ENCODE results near the gene OR1M1.
A peak's percentile ranks its signal among the peaks of the same experiment; 100 is the strongest.
"Not testable (repeated sequence)": the region's sequence is repeated elsewhere in the genome, so short reads cannot be mapped to it uniquely, and the experiment has no call there.

Gene OR1M1, protein sequence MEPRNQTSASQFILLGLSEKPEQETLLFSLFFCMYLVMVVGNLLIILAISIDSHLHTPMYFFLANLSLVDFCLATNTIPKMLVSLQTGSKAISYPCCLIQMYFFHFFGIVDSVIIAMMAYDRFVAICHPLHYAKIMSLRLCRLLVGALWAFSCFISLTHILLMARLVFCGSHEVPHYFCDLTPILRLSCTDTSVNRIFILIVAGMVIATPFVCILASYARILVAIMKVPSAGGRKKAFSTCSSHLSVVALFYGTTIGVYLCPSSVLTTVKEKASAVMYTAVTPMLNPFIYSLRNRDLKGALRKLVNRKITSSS

DNA sequence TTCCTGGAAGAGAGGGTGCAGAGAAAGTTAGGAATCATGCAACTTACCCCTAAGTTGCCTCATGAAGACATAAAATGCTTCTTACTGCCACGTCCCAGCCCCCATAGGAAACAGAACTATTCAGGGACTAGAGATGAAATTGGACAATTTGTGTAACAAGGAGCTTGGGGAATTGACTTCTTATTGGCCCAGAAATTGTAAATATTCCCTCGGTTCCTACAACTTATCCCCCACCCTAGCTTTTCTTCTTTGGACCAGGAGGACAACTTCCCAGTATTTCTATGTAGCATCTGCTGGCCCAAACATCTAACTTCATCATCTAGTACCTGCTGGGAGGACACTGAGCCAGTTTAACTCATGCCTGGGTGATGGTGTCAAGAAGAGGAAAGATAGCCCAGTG, at the start of gene OR1M1:
TSS of gene OR1M1 (plus strand) at position 301 of the 400 bp plus-strand sequence. CDS start 6,184 bp downstream, outside the sequence.
- DNase-seq: no peak

DNA sequence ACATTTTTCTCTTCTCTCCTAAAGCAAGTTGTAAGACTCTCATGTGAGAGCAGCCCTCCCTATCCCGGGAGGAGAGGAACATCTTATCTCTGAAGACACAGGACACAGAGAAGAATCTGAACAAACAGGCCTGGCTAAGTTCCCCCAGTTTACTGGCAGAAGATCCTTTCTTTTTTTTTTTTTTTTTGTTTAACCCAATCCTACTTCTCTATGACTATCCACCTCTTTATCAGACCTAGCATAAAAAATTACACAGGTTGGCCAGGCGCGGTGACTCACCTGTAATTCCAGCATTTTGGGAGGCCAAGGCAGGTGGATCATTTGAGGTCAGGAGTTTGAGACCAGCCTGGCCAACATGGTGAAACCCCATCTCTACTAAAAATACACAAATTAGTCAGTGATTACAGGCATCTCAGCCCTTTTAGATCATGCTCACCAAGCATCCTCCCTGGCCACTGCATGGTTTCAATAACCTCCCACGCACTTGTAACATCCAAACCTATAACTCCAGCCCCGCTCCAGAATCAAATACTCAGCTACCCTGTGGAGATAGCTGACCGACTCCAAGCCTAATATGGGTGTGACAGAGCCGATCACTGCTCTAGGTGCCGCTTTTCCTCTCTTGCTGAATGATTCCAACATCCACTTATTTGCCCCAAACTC, 49.3 kb upstream of the OR1M1 start:
- no peak for DNase-seq

DNA sequence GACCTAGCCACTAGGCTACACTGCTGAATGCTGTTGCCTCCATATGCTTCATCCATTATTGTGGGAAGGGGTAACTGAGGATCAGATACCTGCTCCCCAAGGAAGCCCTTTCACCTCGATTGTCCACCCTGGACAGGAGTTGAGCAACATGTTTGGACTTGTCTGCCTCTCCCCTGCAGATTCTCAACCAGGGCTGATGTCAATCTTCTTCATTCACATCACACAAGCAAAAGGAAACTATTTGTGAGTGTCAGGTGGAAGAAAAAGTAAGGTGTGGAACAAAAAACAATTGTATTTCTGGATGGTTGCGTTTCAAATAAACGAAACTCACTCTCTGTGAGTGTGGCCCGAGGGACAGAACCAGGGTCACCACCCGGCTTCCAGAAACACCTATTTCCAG, 47.1 kb upstream of the OR1M1 start:
- no peak for DNase-seq

DNA sequence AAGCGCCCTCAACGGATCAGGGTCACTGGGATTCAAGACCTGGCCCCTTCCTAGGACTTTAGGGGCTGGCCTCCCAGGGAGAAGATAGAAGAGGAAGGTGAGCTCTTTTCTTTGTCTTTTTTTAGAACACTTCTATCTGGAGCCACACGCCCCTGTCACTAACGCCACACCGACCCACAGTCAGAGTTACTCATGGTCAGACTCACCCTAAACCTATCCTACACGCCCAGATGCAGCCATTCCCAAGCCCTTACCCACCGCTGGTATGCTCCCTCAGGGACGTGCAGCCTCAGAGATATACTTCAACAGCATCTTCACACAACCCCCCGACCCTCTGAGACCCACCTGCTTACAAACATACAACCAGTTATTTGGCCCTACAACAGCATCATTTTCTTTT, 46.7 kb upstream of the OR1M1 start:
- no peak for DNase-seq

DNA sequence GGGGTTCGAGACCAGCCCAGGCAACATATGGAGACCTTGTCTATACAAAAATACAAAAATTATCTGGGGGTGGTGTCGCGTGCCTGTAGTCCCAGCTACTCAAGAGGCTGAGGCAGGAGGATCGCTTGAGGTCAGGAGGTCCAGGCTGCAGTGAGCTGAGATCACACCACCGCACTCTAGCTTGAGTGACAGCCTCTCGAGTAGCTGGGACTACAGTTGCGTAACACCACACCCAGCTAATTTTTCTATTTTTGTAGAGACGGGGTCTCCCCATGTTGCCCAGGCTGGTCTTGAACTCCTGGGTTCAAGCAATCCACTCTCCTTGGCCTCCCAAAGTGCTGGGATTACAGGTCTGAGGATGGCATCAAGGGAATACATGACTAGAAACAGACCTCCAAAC, 45.8 kb upstream of the OR1M1 start:
- DNase-seq: no peak

DNA sequence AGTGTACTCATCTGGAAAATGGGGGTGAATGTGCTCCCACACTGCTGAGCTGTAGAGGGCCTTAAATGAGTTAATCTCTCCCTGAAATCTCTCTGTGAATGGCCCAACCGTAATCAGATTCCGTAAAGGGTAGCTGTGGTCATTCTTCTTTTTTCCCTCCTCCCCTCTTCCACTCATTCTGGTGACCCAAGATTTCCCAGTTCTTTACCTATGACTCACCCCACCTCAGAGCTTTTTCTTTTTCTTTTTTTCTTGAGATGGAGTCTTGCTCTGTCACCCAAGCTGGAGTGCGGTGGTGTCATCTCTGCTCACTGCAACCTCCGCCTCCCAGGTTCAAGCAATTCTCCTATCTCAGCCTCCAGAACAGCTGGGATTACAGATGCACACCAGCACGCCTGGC, 43.3 kb upstream of the OR1M1 start:
- no peak for DNase-seq

DNA sequence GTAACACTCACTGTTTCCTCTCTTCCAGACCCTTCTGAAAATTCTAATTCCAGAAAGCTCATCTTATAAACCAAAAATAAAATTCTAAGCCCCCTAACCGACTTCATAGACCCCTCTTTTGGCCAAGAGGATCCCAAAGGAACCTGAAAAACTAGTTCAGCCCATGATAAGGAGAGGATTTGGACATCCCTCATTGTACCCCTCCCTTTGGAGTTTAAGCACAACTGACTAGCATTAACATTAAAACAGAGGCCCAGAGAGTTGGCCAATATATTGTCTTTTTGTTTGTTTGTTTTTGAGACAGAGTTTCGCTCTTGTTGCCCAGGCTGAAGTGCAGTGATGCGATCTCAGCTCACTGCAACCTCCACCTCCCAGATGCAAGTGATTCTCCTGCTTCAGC, 42.4 kb upstream of the OR1M1 start:
- DNase-seq: no peak

DNA sequence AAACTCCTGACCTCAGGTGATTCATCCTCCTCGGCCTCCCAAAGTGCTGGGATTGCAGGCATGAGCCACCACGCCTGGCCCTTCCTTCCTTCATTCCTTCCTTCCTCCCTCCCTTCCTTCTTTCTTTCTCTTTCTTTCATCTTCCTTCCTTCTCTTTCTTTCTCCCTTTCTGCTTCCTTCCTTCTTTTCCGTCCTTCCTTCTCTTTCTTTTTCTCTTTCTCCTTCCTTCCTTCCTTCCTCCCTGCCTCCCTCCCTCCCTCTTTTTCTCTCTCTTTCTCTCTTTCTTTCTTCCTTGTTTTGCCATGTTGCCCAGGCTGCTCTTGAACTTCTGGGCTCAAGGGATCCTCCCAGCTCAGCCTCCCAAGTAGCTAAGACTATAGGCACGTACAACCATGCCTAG, 40.2 kb upstream of the OR1M1 start:
- no peak for DNase-seq

DNA sequence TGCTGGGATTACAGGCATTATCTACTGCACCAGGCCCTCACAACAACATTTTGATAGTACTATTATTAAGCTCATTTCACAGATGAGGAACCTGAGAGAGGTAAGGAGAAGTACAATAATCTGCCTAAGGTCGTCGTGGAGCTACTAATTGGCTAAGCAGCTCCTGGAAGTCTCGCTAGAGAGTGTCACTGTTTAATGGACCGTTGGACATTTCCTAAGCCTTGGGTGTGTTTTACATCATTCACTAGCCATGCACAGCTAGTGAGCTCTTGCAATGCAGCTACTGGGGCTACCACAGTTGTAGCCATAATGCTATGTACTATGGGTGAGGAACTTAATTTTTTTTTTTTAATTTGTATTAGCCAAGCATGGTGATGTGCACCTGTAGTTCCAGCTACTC, 34.0 kb upstream of the OR1M1 start:
- DNase-seq: no peak

DNA sequence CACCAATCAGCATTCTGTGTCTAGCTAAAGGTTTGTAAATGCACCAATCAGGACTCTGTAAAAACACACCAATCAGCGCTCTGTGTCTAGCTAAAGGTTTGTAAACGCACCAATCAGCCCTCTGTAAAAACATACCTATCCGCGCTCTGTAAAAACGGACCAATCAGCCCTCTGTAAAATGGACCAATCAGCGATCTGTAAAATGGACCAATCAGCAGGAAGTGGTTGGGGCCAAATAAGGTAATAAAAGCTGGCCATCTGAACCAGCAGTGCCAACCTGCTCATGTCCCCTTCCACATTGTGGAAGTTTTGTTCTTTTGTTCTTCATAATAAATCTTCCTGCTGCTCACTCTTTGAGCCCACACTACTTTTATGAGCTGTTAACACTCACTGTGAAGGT, 33.2 kb upstream of the OR1M1 start:
- not testable (repeated sequence) for DNase-seq

DNA sequence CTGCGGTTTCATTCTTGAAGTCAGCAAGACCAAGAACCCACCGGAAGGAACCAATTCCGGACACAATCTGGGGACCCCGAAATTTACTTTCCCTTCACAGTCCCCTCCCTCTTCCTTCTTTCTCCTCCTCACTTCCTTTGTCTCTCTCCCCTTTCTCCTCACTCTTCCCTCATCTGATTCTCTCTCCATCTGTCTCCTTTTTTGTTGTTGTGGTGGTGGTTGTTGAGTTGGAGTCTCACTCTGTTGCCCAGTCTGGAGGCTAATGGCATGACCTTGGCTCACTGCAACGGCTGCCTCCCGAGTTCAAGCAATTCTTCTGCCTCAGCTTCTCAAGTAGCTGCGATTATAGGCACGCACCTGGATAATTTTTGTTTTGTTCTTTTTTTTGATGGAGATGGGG, 32.7 kb upstream of the OR1M1 start:
- DNase-seq: no peak

DNA sequence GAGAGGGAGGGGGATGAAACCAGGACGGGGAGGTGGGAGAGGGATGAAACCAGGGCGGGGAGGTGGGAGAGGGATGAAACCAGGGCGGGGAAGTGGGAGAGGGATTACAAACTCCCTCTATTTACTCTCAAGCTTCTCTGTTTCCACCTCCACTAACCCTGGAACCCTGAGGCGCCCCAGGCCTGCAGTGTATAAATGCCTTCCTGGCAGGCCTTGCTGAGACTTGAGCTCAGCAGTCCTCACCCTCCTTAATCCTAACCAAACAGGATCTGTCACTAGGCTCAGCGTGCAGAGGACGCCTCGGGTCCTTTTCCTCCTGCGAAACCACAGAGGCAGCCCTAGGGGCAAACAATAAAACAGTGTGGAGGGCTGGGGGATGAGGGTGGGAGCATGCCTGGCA, 32.1 kb upstream of the OR1M1 start:
- no peak for DNase-seq

DNA sequence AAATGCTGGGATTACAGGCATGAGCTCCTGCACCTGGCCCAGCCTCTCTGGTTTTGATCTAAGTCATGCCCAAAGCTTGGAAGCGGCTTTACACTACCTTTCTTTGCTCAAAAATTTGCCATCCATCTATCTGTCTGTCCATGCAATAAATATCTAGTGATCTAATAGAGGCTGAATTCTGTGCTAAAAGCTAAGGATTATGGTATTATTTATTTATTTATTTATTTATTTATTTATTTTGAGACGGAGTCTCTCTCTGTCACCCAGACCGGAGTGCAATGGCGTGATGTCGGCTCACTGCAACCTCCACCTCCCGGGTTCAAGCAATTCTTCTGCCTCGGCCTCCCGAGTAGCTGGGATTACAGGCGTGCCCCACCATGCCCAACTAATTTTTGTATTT, 30.7 kb upstream of the OR1M1 start:
- DNase-seq: not testable (repeated sequence)

DNA sequence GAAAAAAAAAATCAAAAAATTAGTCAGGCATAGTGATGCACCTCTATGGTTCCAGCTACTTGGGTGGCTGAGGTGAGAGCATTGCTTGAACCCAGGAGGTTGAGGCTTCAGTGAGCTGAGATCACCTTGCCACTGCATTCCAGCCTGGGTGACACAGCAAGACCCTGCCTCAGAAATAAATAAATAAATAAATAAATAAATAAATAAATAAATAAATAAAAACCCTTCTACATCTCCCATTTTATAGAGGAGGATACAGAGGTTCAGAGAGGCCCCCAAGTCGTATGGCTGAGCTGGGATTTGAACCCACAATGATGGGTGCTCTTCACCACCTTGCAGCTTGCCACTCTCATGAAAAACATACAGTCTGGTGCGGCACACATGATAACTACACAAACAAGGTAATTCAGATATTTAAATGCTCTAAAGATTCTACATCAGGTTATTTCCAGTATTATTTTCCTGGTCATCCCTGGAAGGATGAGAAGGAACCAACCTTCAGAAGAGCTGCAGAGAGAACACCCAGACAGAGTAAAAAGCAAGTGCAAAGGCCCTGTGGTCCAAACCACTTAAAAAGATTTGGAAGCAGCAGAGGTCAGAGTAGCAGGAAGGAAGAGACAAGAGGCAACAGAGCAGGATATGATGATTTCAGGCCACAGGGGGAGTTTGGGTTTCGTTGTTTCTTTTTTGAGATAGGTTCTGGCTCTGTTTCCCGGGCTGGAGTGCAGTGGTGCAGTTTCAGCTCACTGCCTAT, 29.2 kb upstream of the OR1M1 start:
- DNase-seq: no peak

DNA sequence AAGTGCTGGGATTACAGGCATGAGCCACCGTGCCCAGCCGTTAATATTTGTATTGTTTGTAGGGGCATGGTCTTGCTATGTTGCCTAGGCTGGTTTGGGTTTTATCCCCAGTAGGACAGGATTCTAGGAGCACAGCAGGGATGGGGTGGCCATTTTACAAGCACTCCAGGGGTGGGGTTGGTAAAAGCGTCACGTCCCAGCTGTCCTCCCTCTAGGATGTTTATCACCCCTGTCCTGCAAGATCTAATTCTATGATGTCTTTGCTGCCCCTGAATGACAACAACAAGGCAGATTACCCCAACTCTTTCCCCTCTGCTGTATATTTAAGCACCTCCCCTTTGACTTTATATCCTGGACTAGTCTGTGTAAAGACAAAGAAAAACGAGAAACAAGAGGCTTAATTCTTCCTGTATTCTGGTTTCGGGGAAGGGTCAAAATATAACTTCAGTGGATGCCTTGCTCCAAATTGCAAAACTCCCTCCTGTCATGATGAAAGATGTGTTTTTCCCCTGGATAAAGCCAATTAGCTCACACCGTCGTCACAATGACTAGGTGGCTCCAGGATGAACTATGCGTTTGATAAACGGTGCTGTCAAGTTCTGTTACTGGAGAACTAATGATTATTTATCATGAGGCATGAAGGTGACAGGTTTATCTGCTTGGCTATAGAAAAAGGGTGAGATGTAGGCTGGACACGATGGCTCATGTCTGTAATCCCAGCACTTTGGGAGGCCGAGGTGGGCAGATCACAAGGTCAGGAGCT, 27.8 kb upstream of the OR1M1 start:
- peak; percentile 25 to 41 for DNase-seq

DNA sequence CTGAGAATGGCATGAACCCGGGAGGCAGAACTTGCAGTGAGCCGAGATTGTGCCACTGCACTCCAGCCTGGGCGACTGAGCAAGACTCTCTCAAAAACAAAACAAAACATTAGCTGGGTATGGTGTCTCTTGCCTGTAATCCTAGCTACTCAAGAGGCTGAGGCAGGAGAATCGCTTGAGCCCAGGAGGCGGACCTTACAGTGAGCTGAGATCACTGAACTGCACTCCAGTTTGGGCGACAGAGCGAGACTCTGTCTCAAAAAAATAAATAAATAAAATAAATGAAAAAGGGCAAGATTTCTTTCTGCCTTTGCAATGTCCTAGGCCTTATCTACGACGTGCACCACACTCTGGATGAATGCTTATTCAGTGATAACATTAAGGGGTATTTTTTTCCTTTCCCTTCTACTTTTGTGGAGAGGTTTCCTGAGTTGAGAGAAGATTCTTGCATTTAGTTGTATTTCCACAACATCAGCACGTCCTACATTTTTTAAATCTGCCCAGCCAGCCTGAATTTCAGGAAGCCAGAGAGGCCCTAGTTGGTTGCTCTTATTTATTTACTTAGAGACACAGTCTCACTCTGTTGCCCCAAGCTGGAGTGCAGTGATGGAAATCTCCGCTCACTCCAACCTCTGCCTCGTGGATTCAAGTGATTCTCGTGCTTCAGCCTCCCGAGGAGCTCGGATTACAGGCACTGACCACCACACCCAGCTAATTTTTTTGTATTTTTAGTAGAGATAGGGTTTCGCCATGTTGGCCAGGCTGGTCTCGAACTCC, 26.1 kb upstream of the OR1M1 start:
- no peak for DNase-seq

DNA sequence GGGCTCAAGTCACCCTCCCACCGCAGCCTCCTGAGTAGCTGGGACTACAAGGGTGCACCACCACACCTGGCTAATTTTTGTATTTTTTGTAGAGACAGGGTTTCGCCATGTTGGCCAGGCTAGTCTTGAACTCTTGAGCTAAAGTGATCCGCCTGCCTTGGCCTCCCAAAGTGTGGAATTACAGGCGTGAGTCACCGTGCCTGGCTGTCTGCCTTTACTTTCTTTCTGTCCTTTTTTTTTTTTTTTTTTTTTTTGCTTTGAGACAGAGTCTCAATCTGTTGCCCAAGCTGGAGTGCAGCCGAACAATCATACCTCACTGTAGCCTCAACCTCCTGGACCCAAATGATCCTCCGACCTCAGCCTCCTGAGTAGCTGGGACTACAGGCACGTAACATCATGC, 25.0 kb upstream of the OR1M1 start:
- no peak for DNase-seq

DNA sequence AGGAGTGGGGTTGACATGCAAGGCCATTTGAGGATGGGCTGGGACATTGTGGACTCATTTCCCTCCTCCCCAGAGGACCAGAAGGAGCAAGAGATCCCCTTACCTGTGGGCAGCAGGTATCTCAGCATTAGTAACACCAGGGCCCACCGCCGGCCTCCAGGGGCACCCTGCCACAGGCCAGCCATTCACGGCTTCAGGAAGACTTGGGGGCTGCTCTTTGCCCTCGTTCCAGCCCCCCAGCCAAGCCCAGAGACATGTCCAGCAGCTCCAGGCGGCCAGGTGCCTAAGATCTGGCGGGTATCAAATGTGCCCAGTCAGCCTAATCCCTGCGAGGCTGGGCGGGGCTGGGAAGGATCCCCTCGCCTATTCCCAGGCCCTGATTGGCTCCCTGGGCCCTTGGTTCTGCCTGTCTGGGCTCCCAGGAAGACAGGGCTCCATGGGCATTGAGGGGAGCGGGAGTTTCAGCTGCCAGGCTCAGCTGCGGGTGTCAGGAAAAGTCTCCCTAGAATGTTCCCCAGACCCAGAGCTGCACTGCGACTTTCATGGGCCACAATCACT, 21.3 kb upstream of the OR1M1 start:
- no peak for DNase-seq

DNA sequence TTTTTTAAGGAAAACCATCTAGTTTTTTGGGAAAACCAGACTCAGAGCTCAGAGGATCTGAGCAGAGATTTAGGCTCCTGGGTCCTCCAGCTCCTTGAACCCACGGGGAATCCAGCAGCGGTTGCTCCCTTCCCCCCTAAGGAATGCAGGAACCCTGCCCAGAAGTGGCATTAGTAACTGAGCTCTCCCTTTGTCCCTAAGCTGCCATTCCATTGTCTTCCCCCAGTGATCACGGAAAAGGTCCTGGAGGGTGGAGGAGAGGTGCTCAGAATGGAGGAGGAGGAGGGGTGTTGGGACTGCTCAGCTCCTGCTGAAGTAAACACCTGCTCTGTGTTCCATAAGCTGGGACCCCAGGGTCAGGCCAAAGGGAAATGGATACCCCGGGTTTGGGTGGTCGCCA, 16.8 kb upstream of the OR1M1 start:
- DNase-seq: no peak

DNA sequence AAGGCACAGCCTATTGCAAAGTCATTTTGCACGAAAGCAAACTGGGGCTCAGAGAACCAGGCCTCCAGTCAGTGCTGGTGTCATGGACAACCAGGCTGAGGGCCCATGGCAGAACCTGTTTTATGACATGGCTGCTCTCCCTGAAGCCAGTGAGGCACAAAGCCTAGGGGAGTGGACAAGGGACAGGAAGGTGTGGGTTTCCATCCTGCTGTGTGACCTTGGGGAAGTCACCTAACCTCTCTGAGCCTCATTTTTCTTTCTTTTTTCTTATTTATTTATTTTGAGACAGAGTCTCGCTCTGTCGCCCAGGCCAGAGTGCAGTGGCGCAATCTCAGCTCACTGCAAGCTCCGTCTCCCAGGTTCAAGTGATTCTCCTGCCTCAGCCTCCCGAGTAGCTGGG, 15.1 kb upstream of the OR1M1 start:
- not testable (repeated sequence) for DNase-seq

DNA sequence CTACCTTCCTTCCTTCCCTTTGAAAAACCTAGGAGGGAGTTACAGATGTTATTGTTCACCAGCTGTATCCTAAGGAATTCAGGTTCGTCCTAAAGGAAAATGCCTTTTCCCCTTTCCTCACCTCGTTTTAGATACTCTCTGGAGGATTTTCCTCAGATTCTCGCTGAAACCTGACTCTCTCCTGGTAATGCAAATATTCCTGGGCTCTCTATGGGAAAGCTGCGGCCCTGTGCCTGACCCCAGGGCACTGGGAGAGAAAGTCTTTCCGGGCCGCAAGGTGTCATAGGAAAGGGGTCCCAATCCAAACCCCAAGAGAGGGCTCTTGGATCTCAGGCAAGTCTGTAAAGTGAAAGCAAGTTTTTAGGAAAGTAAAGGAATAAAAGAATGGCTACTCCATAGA, 13.1 kb upstream of the OR1M1 start:
- DNase-seq: no peak
